IMR-90 (cell line): Measurements from ENCODE around the gene RGS19. TPM values are rescaled to one million over a fixed set of nuclear protein-coding genes. Genes with fewer than 3 reads are reported as not detected.

Source experiments
- ATAC-seq: fragments of 200-7000 bp; cut with Tn5 transposase; 2 replicates; pipeline ENCODE4 v1.9.1; 2020; ENCODE audit warnings: low read depth, mild to moderate bottlenecking, moderate library complexity
- BruUV-seq: library from RNA; stranded (reverse); fragments of 400-500 nt; replicated peaks from 2 replicates; lab custom pipeline; 2021; lab: Mats Ljungman, UMichigan
- CTCF ChIA-PET: fragments of 300-600 bp; formaldehyde crosslinking; extraction: SDS; loops from one replicate; lab custom pipeline; 2021; ENCODE audit warnings: antibody characterized with exemption; lab: Yijun Ruan, JAX
- POLR2A ChIA-PET: fragments of 300-600 bp; sonication (Branson Sonifier 250); formaldehyde crosslinking; loops from one replicate; lab custom pipeline; 2022; ENCODE audit warnings: antibody characterized with exemption; ENCODE audit not compliant: unreplicated experiment; lab: Charles Lee
- DNase-seq: peaks from one replicate; pipeline ENCODE4 v3.0.0; 2013
- H2AFZ ChIP-seq: replicated peaks from 2 replicates; pipeline ENCODE3; 2013; ENCODE audit warnings: low read length, mild to moderate bottlenecking; ENCODE audit not compliant: poor library complexity
- H2AK5ac ChIP-seq: 2 replicates; pipeline ENCODE4 v1.6.1; 2013; ENCODE audit warnings: low read depth, low read length, inconsistent platforms
- H2AK9ac ChIP-seq: replicated peaks from 2 replicates; pipeline ENCODE3; 2013; ENCODE audit warnings: mild to moderate bottlenecking, low read depth, low read length, moderate library complexity; ENCODE audit not compliant: poor library complexity
- H2BK120ac ChIP-seq: 2 replicates; pipeline ENCODE4 v1.6.1; 2013; ENCODE audit warnings: low read depth, low read length, inconsistent platforms
- H2BK15ac ChIP-seq: 3 replicates; pipeline ENCODE4 v1.6.1; 2013; ENCODE audit warnings: low read depth, low read length, inconsistent platforms
- H2BK20ac ChIP-seq: 2 replicates; pipeline ENCODE4 v1.6.1; 2013; ENCODE audit warnings: low read depth, mild to moderate bottlenecking, inconsistent platforms, low read length, moderate library complexity
- H2BK5ac ChIP-seq: 2 replicates; pipeline ENCODE4 v1.6.1; 2013; ENCODE audit warnings: mild to moderate bottlenecking, low read depth, low read length, inconsistent platforms; ENCODE audit not compliant: poor library complexity, severe bottlenecking
- H3K14ac ChIP-seq: replicated peaks from 2 replicates; pipeline ENCODE4 v1.6.1; 2013; ENCODE audit warnings: low read depth, low read length, inconsistent platforms
- H3K18ac ChIP-seq: 2 replicates; pipeline ENCODE4 v1.6.1; 2013; ENCODE audit warnings: low read depth, low read length, control low read depth
- H3K23ac ChIP-seq: 2 replicates; pipeline ENCODE4 v1.6.1; 2013; ENCODE audit warnings: low read depth, low read length, inconsistent platforms
- H3K27ac ChIP-seq: 2 replicates; pipeline ENCODE4 v1.5.1; 2013; ENCODE audit warnings: mild to moderate bottlenecking, control low read depth, low read length; ENCODE audit not compliant: insufficient read depth
- H3K27me3 ChIP-seq: 2 replicates; pipeline ENCODE4 v1.6.1; 2013; ENCODE audit warnings: low read length; ENCODE audit not compliant: control insufficient read depth, insufficient read depth
- H3K36me3 ChIP-seq: 2 replicates; pipeline ENCODE4 v1.6.1; 2013; ENCODE audit warnings: low read length, mixed read lengths; ENCODE audit not compliant: control insufficient read depth, insufficient read depth
- H3K4ac ChIP-seq: 2 replicates; pipeline ENCODE4 v1.6.1; 2013; ENCODE audit warnings: low read depth, low read length, inconsistent platforms
- H3K4me1 ChIP-seq: 2 replicates; pipeline ENCODE4 v1.6.1; 2013; ENCODE audit warnings: low read length, mixed read lengths; ENCODE audit not compliant: control insufficient read depth, insufficient read depth
- H3K4me2 ChIP-seq: 2 replicates; pipeline ENCODE4 v1.6.1; 2013; ENCODE audit warnings: low read depth, mild to moderate bottlenecking, control low read depth, low read length, moderate library complexity
- H3K4me3 ChIP-seq: 2 replicates; pipeline ENCODE4 v1.5.1; 2013; ENCODE audit warnings: low read depth, mild to moderate bottlenecking, control low read depth, low read length, moderate library complexity; ENCODE audit not compliant: insufficient read depth
- H3K56ac ChIP-seq: 2 replicates; pipeline ENCODE4 v1.6.1; 2013; ENCODE audit warnings: low read length, inconsistent platforms; ENCODE audit not compliant: insufficient read depth; ENCODE audit errors: extremely low read depth
- H3K79me1 ChIP-seq, 2 experiments: 2 replicates each; pipeline ENCODE4 v1.6.1; 2013; ENCODE audit warnings: low read length in 2 of 2, inconsistent platforms in 1 of 2, low read depth in 1 of 2
- H3K9ac ChIP-seq: 2 replicates; pipeline ENCODE4 v1.6.1; 2013; ENCODE audit warnings: low read depth, low read length, control low read depth
- H3K9me1 ChIP-seq: 2 replicates; pipeline ENCODE4 v1.6.1; 2013; ENCODE audit warnings: low read length, inconsistent platforms; ENCODE audit not compliant: insufficient read depth
- H3K9me3 ChIP-seq: 2 replicates; pipeline ENCODE4 v1.6.1; 2013; ENCODE audit warnings: low read length; ENCODE audit not compliant: control insufficient read depth, insufficient read depth
- H4K20me1 ChIP-seq: 2 replicates; pipeline ENCODE4 v1.6.1; 2013; ENCODE audit warnings: low read length, inconsistent platforms; ENCODE audit not compliant: insufficient read depth
- H4K5ac ChIP-seq: 2 replicates; pipeline ENCODE4 v1.6.1; 2013; ENCODE audit warnings: mild to moderate bottlenecking, low read depth, low read length, control low read depth
- H4K8ac ChIP-seq, 2 experiments: 2 replicates each; pipeline ENCODE4 v1.6.1; 2013; ENCODE audit warnings: low read depth in 2 of 2, low read length in 2 of 2, control low read depth in 1 of 2, inconsistent platforms in 1 of 2
- H4K91ac ChIP-seq: 2 replicates; pipeline ENCODE4 v1.6.1; 2013; ENCODE audit warnings: low read depth, low read length, inconsistent platforms; ENCODE audit not compliant: insufficient read depth
- BHLHE40 ChIP-seq: fragments of 150-350 bp; IDR thresholded peaks from 2 replicates; pipeline ENCODE4 v1.6.1; 2016; ENCODE audit warnings: mild to moderate bottlenecking, low read depth, low read length
- RCOR1 ChIP-seq: IDR thresholded peaks from 2 replicates; pipeline ENCODE4 v1.6.1; 2012; ENCODE audit warnings: mild to moderate bottlenecking, low read length, improper control_type of control experiment; ENCODE audit not compliant: insufficient replicate concordance
- RFX5 ChIP-seq: IDR thresholded peaks from 2 replicates; pipeline ENCODE4 v1.8.0; 2012; ENCODE audit warnings: low read depth, mild to moderate bottlenecking, low read length, moderate library complexity
- WGBS, 2 experiments: methylation state at CpG; one replicate each; pipeline versions ENCODE4 v1.1.5 to v1.1.7; 2013; ENCODE audit warnings: missing lambda C conversion rate in 2 of 2; ENCODE audit not compliant: insufficient read length in 1 of 2; ENCODE audit errors: extremely low coverage in 2 of 2; 5-methylcytosine and 5-hydroxymethylcytosine counted together
- dilution Hi-C: fragments of 300-500 bp; cut with HindIII; formaldehyde crosslinking; loops from one replicate; pipeline ENCODE4 v1.14.3; 2018; ENCODE audit warnings: low sequenced_read_pairs; ENCODE audit not compliant: unreplicated experiment
- in situ Hi-C: fragments of 300-500 bp; cut with MboI; formaldehyde crosslinking; loops from 3 replicates; pipeline ENCODE4 v1.14.3; 2019; ENCODE audit warnings: low sequenced_read_pairs, inconsistent platforms, mixed read lengths
- intact Hi-C: fragments of 100-400 bp; cut with micrococcal nuclease; formaldehyde crosslinking; loops from 2 replicates; pipeline ENCODE4 v1.10.0; 2022
- polyA plus RNA-seq, 3 experiments: library from polyadenylated mRNA; depleted of rRNA; stranded (reverse); fragments of >200 nt; gene quantifications; 2 replicates each; pipeline ENCODE4 v1.2.3, GENCODE V29; 2012; ENCODE audit warnings: low replicate concordance in 1 of 3
- total RNA-seq: library from RNA; depleted of rRNA; stranded (reverse); fragments of >200 nt; gene quantifications from 2 replicates; pipeline ENCODE4 v1.2.3, GENCODE V29; 2012

RGS19 gene
- total and polyA plus RNA-seq, 2 of the 4 experiments (the other 2 are of a cell fraction): 7.7 to 17.5 TPM

- Histone ChIP-seq H3K27ac (no peak overlapping the region), H4K91ac (no peak overlapping the region), H3K79me1 (peaks cover 6 to 8% of the 10 kb centered on the region in 2 experiments; a peak in 3 of 4 replicates), H4K5ac (no peak overlapping the region), H3K14ac (no peak overlapping the region), H3K23ac (no peak overlapping the region), H2AK9ac (no peak overlapping the region), H3K4me2 (no peak overlapping the region), H3K56ac (no peak overlapping the region), H3K4me1 (peaks cover 11% of the 10 kb centered on the region), H2BK15ac (no peak overlapping the region), H3K9me1 (no peaks in the 10 kb centered on the region), H2BK120ac (no peak overlapping the region), H2BK20ac (no peak overlapping the region), H3K18ac (no peak overlapping the region), H2BK5ac (no peak overlapping the region), H3K27me3 (no peaks in the 10 kb centered on the region), H4K20me1 (peaks cover 3% of the 10 kb centered on the region), H3K4me3 (no peak overlapping the region), H3K9me3 (no peaks in the 10 kb centered on the region), H3K9ac (no peak overlapping the region), H3K4ac (no peak overlapping the region), H2AFZ (no peak overlapping the region), H2AK5ac (no peak overlapping the region), H3K36me3 (peaks cover 22% of the 10 kb centered on the region; the same call in 1 of the 2 replicates), H4K8ac (no peak overlapping the region)
- WGBS, 2 experiments: 86% methylated on average over 3 of the region's 12 CpGs; no CpG with 5 or more reads in 1 of the 2 experiments
- ATAC-seq (no peak), DNase-seq (no peak)
- intact Hi-C loops (no loop called here), in situ Hi-C loops (no loop called here), dilution Hi-C loops (no loop called here)
- BruUV-seq: no TSS peak
- TF ChIP-seq RCOR1: no peak
- TF ChIP-seq BHLHE40: no peak
- TF ChIP-seq RFX5: no peak
- ChIA-PET POLR2A (no interaction called here), CTCF (no interaction called here)
Measured at GRCh38 chr20:64075556-64075955, 3.8 kb downstream of the RGS19 start.
